BJ (cell line): ENCODE measurements around the gene KRTAP5-5. TPM values are rescaled to one million over a fixed set of nuclear protein-coding genes. Genes with fewer than 3 reads are reported as not detected.
"Not testable (repeated sequence)": the region's sequence is repeated elsewhere in the genome, so short reads cannot be mapped to it uniquely, and the experiment has no call there.

Experiments
- CTCF ChIA-PET: fragments of 350-600 bp; formaldehyde crosslinking; extraction: SDS; loops from one replicate; lab custom pipeline; 2021; ENCODE audit warnings: antibody characterized with exemption, inconsistent platforms; lab: Yijun Ruan, JAX
- POLR2A ChIA-PET: fragments of 300-600 bp; sonication (Branson Sonifier 250); formaldehyde crosslinking; extraction: SDS; loops from one replicate; lab custom pipeline; 2021; ENCODE audit warnings: antibody characterized with exemption; lab: Charles Lee
- DNase-seq: peaks from one replicate; pipeline ENCODE4 v3.0.0-alpha.2; 2011; ENCODE audit warnings: low read depth
- H3K27me3 ChIP-seq: 2 replicates; pipeline ENCODE4 v1.6.0; 2011; ENCODE audit warnings: low read length; ENCODE audit not compliant: control insufficient read depth, insufficient read depth
- H3K36me3 ChIP-seq: 2 replicates; pipeline ENCODE4 v1.5.1; 2011; ENCODE audit warnings: low read length; ENCODE audit not compliant: control insufficient read depth, insufficient read depth
- H3K4me3 ChIP-seq: 2 replicates; pipeline ENCODE4 v1.5.1; 2011; ENCODE audit warnings: low read depth, mild to moderate bottlenecking, control low read depth, low read length
- CTCF ChIP-seq: IDR thresholded peaks from 2 replicates; pipeline ENCODE4 v1.5.1; 2011; ENCODE audit warnings: low read depth, mild to moderate bottlenecking, control low read depth, inconsistent platforms, low read length, moderate library complexity; ENCODE audit not compliant: insufficient read depth
- polyA minus RNA-seq: library from RNA; depleted of rRNA, polyadenylated mRNA; stranded (reverse); fragments of >200 nt; gene quantifications from 2 replicates; pipeline ENCODE4 v1.2.3, GENCODE V29; 2011; rRNA and poly(A)+ RNA removed
- polyA plus RNA-seq: library from polyadenylated mRNA; depleted of rRNA; stranded (reverse); fragments of >200 nt; gene quantifications from 2 replicates; pipeline ENCODE4 v1.2.3, GENCODE V29; 2011; rRNA removed

The KRTAP5-5 gene
- not detected in 2 replicates for polyA plus RNA-seq
- polyA minus RNA-seq = not detected in 2 replicates

GRCh38 chr11:1629326-1630185 lies at the start of gene KRTAP5-5:
Gene KRTAP5-5, plus strand, starts transcription at chr11:1629775. Its CDS starts 66 bp downstream, at chr11:1629841.
- no peak for TF ChIP-seq CTCF
- no peak for DNase-seq
- Histone ChIP-seq H3K36me3 (no peaks in the 10 kb centered on the region), H3K27me3 (peaks cover 21% of the 10 kb centered on the region), H3K4me3 (no peak within 1 kb of the TSS)
- CTCF ChIA-PET = interaction anchor here (0.7 to 5.5 kb wide), 9 partner anchors 11 to 67 kb away, joined by 3 to 65 read pairs (median 5); no protein-coding TSS in a partner anchor
- POLR2A ChIA-PET = no interaction called here

- Histone ChIP-seq H3K36me3 (no peaks in the 10 kb centered on the region), H3K27me3 (peaks cover 5% of the 10 kb centered on the region), H3K4me3 (no peak overlapping the region)
- POLR2A ChIA-PET = no interaction called here
- no peak for DNase-seq
- TF ChIP-seq CTCF = no peak
- CTCF ChIA-PET = interaction anchor here (1.2 to 1.9 kb wide), 2 partner anchors 12 to 35 kb away, joined by 7 to 10 read pairs; no protein-coding TSS in a partner anchor
Measured at GRCh38 chr11:1581976-1582375, 47.6 kb upstream of the KRTAP5-5 start.

GRCh38 chr11:1582909-1583308 lies 46.7 kb upstream of the KRTAP5-5 start:
- DNase-seq, H3K36me3 ChIP-seq, POLR2A ChIA-PET, H3K27me3 ChIP-seq, H3K4me3 ChIP-seq: not testable (repeated sequence)
- CTCF ChIA-PET = interaction anchor here (0.8 to 1.9 kb wide), 4 partner anchors 8 to 16 kb away, joined by 3 to 10 read pairs (median 3); no protein-coding TSS in a partner anchor

- H3K27me3 ChIP-seq, H3K36me3 ChIP-seq, DNase-seq, H3K4me3 ChIP-seq: not testable (repeated sequence)
- ChIA-PET CTCF (interaction anchor here (0.7 to 2.4 kb wide), 2 partner anchors 10 to 11 kb away, joined by 3 to 6 read pairs; no protein-coding TSS in a partner anchor), POLR2A (interaction anchor here (0.9 kb wide), 1 partner anchor 11 kb away, joined by 3 read pairs; no protein-coding TSS in a partner anchor)
Measured at GRCh38 chr11:1584661-1585370, 44.8 kb upstream of the KRTAP5-5 start, which contains the start of gene KRTAP5-1. Gene KRTAP5-1, minus strand, starts transcription at chr11:1585283. Its CDS starts 34 bp downstream, at chr11:1585249.

- no peak for DNase-seq
Measured at GRCh38 chr11:1586699-1587098, 42.9 kb upstream of the KRTAP5-5 start.

GRCh38 chr11:1589191-1589963 lies 40.2 kb upstream of the KRTAP5-5 start:
- H3K36me3 ChIP-seq, POLR2A ChIA-PET, H3K4me3 ChIP-seq, DNase-seq, H3K27me3 ChIP-seq: not testable (repeated sequence)
- CTCF ChIA-PET = interaction anchor here (0.5 to 3.2 kb wide), 7 partner anchors 10 to 43 kb away, joined by 3 to 23 read pairs (median 5); partner anchors contain the start of gene KRTAP5-5

More at GRCh38 chr11:1586699-1587098, 42.9 kb upstream of the KRTAP5-5 start:
- ChIA-PET POLR2A (no interaction called here), CTCF (interaction anchor here (0.8 to 1.0 kb wide), 3 partner anchors 9 to 41 kb away, joined by 3 read pairs; no protein-coding TSS in a partner anchor)
- TF ChIP-seq CTCF = no peak
- Histone ChIP-seq H3K4me3 (no peak overlapping the region), H3K36me3 (no peaks in the 10 kb centered on the region), H3K27me3 (peaks cover 8% of the 10 kb centered on the region)
